ENCODE measurements around the gene OR11H6.
"Not testable (repeated sequence)": the region's sequence is repeated elsewhere in the genome, so short reads cannot be mapped to it uniquely, and the experiment has no call there.

Gene OR11H6

GRCh38 chr14:20262642-20263128, 39.2 kb downstream of the OR11H6 start:
- in situ Hi-C loops (cut with MboI; ENCODE audit: low sequenced_read_pairs), result no loop called here

- in situ Hi-C loops (cut with MboI; ENCODE audit: low sequenced_read_pairs), result not testable (repeated sequence)
Observed at GRCh38 chr14:20264361-20264760, 40.9 kb downstream of the OR11H6 start.

DNA sequence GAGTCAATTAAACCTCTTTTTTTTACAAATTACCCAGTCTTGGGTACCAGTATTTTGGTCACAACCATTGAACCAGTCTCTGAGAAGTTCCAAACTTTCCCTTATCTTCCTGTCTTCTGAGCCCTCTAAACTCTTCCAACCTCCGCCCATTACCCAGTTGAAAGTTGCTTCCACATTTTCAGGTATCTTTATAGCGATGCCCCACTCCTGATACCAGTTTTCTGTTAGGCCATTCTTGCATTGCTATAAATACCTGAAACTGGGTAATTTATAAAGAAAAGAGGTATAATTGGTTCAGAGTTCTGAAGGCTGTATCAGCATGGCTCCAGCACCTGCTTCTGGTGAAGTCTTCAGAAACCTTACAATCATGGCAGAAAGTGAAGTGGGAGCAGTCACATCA, 50.6 kb downstream of the OR11H6 start:
- in situ Hi-C loops (cut with MboI; ENCODE audit: low sequenced_read_pairs), result no loop called here
